HFFc6 (cell line): ENCODE measurements around the gene RAD51B. TPM values are rescaled to one million over a fixed set of nuclear protein-coding genes. Genes with fewer than 3 reads are reported as not detected.
"Not testable (repeated sequence)": the region's sequence is repeated elsewhere in the genome, so short reads cannot be mapped to it uniquely, and the experiment has no call there.

Source experiments
- DNase-seq: peaks from one replicate; pipeline ENCODE4 v3.0.0-alpha.2; 2018
- H3K27ac Mint-ChIP-seq: 2 replicates; pipeline ENCODE4 v1.8.0; 2020; ENCODE audit warnings: mild to moderate bottlenecking, mixed read lengths
- H3K27me3 Mint-ChIP-seq: 2 replicates; pipeline ENCODE4 v1.8.0; 2021; ENCODE audit warnings: mild to moderate bottlenecking, moderate library complexity, mixed read lengths; ENCODE audit not compliant: insufficient read depth
- H3K36me3 Mint-ChIP-seq: 2 replicates; pipeline ENCODE4 v1.8.0; 2021; ENCODE audit warnings: low read depth, mixed read lengths
- H3K4me1 Mint-ChIP-seq: 2 replicates; pipeline ENCODE4 v1.8.0; 2020; ENCODE audit warnings: low read depth, mixed read lengths
- H3K4me3 Mint-ChIP-seq: 2 replicates; pipeline ENCODE4 v1.8.0; 2020; ENCODE audit warnings: mild to moderate bottlenecking, moderate library complexity, mixed read lengths
- H3K9me3 Mint-ChIP-seq: 2 replicates; pipeline ENCODE4 v1.8.0; 2020; ENCODE audit warnings: mild to moderate bottlenecking, mixed read lengths
- total RNA-seq, 6 experiments: library from RNA; stranded (reverse); fragmentation: NEBNext Ultra II Directional; extraction: Animal tissue kit (Norgen Biotek cat#: 25700); gene quantifications; 2 replicates in 1 of 6; 3 replicates in 5 of 6; pipeline ENCODE4 v1.2.3, GENCODE V29; 2021
- TF ChIP-seq, protein P1 (sequence below): fragments of 200-600 bp; sonication (generic); IDR thresholded peaks from 2 replicates; pipeline ENCODE4 v1.5.0; 2021; ENCODE audit warnings: antibody characterized with exemption, mild to moderate bottlenecking

The RAD51B gene
- total RNA-seq, 6 experiments from 2014 or later = 7.1 to 12.4 (median 9.6) TPM

DNA sequence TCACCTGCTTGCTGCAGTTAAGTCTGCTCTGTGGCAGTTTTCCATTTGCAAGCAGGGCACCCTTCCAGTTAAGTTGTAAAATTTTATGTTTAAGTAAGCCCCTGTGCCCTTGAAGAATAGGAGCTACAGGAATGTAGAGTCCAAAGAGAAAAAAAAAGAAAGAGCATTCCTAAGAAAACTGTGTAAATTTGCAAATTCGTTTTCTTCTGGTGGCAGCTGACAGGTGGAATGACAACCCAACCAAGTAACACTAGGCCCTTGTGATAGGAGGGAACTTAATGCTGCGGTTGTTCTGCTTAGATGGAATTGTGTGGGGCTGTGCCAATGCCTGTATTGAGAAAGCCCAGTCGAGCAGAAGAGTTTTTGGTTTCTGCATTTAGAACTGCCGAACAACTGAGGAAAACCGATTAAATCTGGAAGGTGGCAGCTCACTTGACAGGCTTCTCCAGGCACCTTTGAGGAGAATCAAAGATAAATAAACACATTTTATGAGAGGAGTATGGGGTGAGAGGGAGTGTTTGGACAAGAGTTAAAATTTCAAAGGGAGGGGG lies 280.0 kb downstream of the RAD51B start:
- no peak overlapping the region for H3K27ac Mint-ChIP-seq
- peaks cover 25% of the 10 kb centered on the region for H3K9me3 Mint-ChIP-seq
- no peak overlapping the region for H3K4me3 Mint-ChIP-seq
- H3K4me1 Mint-ChIP-seq = peaks cover 16% of the 10 kb centered on the region
- H3K36me3 Mint-ChIP-seq = peaks cover 28% of the 10 kb centered on the region
- DNase-seq = no peak
- no peaks in the 10 kb centered on the region for H3K27me3 Mint-ChIP-seq
- TF ChIP-seq, protein P1, sequence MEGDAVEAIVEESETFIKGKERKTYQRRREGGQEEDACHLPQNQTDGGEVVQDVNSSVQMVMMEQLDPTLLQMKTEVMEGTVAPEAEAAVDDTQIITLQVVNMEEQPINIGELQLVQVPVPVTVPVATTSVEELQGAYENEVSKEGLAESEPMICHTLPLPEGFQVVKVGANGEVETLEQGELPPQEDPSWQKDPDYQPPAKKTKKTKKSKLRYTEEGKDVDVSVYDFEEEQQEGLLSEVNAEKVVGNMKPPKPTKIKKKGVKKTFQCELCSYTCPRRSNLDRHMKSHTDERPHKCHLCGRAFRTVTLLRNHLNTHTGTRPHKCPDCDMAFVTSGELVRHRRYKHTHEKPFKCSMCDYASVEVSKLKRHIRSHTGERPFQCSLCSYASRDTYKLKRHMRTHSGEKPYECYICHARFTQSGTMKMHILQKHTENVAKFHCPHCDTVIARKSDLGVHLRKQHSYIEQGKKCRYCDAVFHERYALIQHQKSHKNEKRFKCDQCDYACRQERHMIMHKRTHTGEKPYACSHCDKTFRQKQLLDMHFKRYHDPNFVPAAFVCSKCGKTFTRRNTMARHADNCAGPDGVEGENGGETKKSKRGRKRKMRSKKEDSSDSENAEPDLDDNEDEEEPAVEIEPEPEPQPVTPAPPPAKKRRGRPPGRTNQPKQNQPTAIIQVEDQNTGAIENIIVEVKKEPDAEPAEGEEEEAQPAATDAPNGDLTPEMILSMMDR = no peak

DNA sequence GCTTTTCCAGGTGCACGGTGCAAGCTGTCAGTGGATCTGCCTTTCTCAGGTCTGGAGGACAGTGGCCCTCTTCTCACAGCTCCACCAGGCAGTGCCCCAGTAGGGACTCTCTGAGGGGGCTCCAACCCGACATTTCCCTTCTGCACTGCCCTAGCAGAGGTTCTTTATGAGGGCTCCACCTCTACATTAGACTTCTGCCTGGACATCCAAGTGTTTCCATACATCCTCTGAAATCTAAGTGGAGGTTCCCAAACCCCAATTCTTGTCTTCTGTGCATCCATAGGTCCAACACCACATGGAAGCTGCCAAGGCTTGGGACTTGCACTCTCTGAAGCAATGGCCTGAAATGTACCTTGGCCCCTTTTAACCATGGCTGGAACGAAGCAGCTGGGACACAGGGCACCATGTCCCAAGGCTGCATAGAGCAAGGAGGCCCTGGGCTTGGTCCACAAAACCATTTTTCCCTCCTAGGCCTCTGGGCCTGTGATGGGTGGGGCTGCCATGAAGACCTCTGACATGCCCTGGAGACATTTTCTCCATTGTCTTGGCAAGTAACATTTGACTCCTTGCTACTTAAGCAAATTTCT lies 282.2 kb downstream of the RAD51B start:
- Mint-ChIP-seq H3K9me3 (peaks cover 25% of the 10 kb centered on the region), H3K4me1 (peaks cover 22% of the 10 kb centered on the region), H3K36me3 (peaks cover 28% of the 10 kb centered on the region)
- not testable (repeated sequence) for H3K27ac Mint-ChIP-seq, DNase-seq, H3K4me3 Mint-ChIP-seq, H3K27me3 Mint-ChIP-seq

GRCh38 chr14:68103853-68104252 lies 284.3 kb downstream of the RAD51B start:
- no peak overlapping the region for H3K27ac Mint-ChIP-seq
- peaks cover 30% of the 10 kb centered on the region for H3K4me1 Mint-ChIP-seq
- peaks cover 25% of the 10 kb centered on the region for H3K9me3 Mint-ChIP-seq

DNA sequence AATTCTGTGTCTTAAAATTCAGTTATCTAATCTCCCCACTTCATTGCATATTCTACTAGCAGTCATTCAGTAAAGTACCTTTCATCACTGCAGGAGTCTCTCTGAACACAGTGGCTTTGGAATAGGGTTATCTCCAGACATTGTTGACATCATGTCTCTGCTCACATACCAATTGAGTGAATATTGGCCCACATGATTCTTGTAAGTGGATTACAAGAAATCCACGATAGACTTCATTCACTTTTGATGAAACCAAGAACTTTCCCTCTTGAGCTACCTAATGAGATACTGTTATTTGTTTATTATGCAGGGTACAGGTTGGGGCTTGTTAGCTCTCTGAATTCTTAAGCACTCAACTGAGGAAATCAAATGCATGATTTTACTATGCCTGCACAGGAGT lies 284.9 kb downstream of the RAD51B start:
- DNase-seq = peak; percentile 71
- no peaks in the 10 kb centered on the region; the same call in 1 of the 2 replicates for H3K27me3 Mint-ChIP-seq
- peaks cover 37% of the 10 kb centered on the region for H3K4me1 Mint-ChIP-seq
- TF ChIP-seq, protein P1 = no peak
- H3K4me3 Mint-ChIP-seq = peak overlapping the region; percentile 67
- peak overlapping the region; percentile 74; the same call in 1 of the 2 replicates for H3K27ac Mint-ChIP-seq
- peaks cover 28% of the 10 kb centered on the region for H3K36me3 Mint-ChIP-seq
- H3K9me3 Mint-ChIP-seq = peaks cover 25% of the 10 kb centered on the region

More at GRCh38 chr14:68103853-68104252, 284.3 kb downstream of the RAD51B start:
- H3K27me3 Mint-ChIP-seq = no peaks in the 10 kb centered on the region; the same call in 1 of the 2 replicates
- no peak overlapping the region for H3K4me3 Mint-ChIP-seq
- TF ChIP-seq, protein P1 = no peak
- peaks cover 28% of the 10 kb centered on the region for H3K36me3 Mint-ChIP-seq
- no peak for DNase-seq

- H3K4me3 Mint-ChIP-seq = no peak overlapping the region
- DNase-seq = no peak
- TF ChIP-seq, protein P1 = no peak
- H3K27ac Mint-ChIP-seq = no peak overlapping the region
- peaks cover 43% of the 10 kb centered on the region for H3K4me1 Mint-ChIP-seq
- peaks cover 19% of the 10 kb centered on the region for H3K36me3 Mint-ChIP-seq
- no peaks in the 10 kb centered on the region; the same call in 1 of the 2 replicates for H3K27me3 Mint-ChIP-seq
- peaks cover 21% of the 10 kb centered on the region for H3K9me3 Mint-ChIP-seq
Observed at GRCh38 chr14:68105816-68106215, 286.2 kb downstream of the RAD51B start.

GRCh38 chr14:68106456-68106855 lies 286.9 kb downstream of the RAD51B start:
- Mint-ChIP-seq H3K36me3 (peaks cover 15% of the 10 kb centered on the region), H3K9me3 (peaks cover 14% of the 10 kb centered on the region), H3K4me3 (no peak overlapping the region), H3K27ac (no peak overlapping the region), H3K4me1 (peaks cover 43% of the 10 kb centered on the region), H3K27me3 (no peaks in the 10 kb centered on the region; the same call in 1 of the 2 replicates)
- DNase-seq = no peak
- TF ChIP-seq, protein P1 = no peak
